Mammary epithelial cell (primary cell): ENCODE measurements around the gene B3GNT8.

Source experiments
- EZH2 ChIP-seq: IDR thresholded peaks from 2 replicates; pipeline ENCODE4 v1.6.1; 2012; ENCODE audit warnings: low read length, inconsistent platforms, borderline replicate concordance
- TF ChIP-seq, protein P1 (sequence below), 2 donors: IDR thresholded peaks in 1 of 2; conservative IDR thresholded peaks in 1 of 2; 2 replicates each; pipeline ENCODE4 v1.5.1; 2011 to 2012; ENCODE audit warnings: inconsistent platforms in 2 of 2, low read length in 2 of 2, mild to moderate bottlenecking in 2 of 2, control low read depth in 1 of 2, low read depth in 1 of 2; ENCODE audit not compliant: insufficient read depth in 1 of 2; ENCODE audit errors: extremely low read depth in 1 of 2

DNA sequence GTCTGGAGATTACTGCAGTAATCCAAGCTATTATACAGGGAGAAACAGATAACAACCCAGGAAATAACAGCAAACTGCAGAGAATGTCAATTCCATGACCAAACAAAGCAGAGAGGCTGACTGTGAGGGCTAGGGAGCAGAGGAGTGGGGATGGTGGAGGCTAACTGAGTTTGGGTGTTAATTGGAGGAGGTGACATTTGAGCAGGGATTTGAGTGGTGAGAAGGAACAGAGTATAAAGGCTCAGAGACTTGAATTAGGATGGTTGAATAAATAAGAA, 9.4 kb upstream of the B3GNT8 start:
- TF ChIP-seq, protein P1, sequence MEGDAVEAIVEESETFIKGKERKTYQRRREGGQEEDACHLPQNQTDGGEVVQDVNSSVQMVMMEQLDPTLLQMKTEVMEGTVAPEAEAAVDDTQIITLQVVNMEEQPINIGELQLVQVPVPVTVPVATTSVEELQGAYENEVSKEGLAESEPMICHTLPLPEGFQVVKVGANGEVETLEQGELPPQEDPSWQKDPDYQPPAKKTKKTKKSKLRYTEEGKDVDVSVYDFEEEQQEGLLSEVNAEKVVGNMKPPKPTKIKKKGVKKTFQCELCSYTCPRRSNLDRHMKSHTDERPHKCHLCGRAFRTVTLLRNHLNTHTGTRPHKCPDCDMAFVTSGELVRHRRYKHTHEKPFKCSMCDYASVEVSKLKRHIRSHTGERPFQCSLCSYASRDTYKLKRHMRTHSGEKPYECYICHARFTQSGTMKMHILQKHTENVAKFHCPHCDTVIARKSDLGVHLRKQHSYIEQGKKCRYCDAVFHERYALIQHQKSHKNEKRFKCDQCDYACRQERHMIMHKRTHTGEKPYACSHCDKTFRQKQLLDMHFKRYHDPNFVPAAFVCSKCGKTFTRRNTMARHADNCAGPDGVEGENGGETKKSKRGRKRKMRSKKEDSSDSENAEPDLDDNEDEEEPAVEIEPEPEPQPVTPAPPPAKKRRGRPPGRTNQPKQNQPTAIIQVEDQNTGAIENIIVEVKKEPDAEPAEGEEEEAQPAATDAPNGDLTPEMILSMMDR (conservative IDR thresholded peaks at IDR 0.05 in 1 of 2, IDR thresholded peaks at IDR 0.05 in 1 of 2; ENCODE audit: extremely low read depth in 1 of 2, insufficient read depth in 1 of 2, low read depth in 1 of 2, low read length in 2 of 2) = no peak
- TF ChIP-seq EZH2 = no peak
